HG03558 (cell line): ENCODE data around the gene PAX2.

ENCODE experiments used
- ATAC-seq: cut with Tn5 transposase; IDR thresholded peaks from one replicate; pipeline ENCODE4 v1.9.1; 2021; ENCODE audit warnings: moderate number of reproducible peaks; ENCODE audit not compliant: unreplicated experiment; ENCODE audit errors: extremely low read depth

The PAX2 gene

GRCh38 chr10:100781145-100781665, 35.8 kb downstream of the PAX2 start:
- ATAC-seq, result no peak

DNA sequence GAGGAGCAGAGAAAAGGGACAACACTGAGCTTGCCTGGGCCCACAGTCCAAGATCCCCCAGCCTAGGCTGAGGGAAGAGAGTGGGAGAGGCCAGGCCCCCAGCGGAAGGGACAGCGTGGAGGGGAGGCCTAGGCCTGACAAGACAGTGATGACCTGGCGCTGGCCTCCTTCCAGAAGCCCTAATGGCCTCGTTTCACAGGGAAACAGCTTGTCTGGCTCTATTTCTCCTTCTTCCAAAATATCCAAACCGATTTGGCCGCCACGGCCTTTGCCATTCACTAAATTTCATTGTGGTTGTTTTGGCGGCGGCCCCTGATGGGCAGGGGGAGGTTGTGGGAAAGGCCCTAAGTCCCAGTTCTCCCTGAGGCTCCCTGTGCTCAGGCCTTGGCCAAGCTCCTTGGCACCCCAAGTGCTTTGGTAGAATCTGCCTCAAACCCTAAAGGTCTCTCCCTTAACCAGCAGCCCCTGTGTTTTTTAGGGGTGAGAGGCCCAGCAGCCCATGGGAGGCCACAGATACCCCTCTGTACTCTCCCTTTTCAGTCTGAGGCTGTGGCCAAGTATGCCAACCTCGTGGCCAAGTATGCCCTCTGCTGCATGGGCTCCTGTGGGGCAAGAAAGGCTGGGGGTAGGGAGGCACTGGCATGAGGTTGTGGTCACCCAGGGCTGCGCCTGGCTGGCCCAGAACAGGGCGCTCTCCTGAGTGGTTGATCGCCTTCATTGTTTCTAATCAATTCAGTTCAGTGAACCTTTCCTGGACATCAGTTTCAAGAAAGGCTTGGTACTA, 37.3 kb downstream of the PAX2 start:
- no peak for ATAC-seq

GRCh38 chr10:100784126-100784525, 38.7 kb downstream of the PAX2 start:
- ATAC-seq, result no peak

DNA sequence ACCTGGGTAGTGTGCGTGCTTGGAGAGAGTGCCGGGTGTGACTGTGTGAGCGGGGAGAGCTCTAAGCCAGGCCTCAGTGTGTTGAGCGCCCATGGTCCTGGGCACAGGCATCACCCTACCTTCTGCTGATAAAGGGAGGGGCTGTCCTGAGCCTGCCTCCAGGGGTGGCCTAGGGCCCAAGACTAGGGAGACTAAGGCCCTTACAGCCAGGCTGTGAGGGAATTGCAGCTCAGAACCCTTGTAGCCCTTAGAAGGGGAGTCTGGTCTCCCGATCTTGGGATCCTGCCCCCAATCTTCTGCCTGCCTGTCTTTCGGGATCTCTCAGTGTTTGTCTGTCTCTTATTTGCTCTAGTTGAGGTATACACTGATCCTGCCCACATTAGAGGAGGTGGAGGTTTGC, 41.2 kb downstream of the PAX2 start:
- no peak for ATAC-seq

- ATAC-seq, result no peak
These were observed 42.9 kb downstream of the PAX2 start for GRCh38 chr10:100788002-100788903.

DNA sequence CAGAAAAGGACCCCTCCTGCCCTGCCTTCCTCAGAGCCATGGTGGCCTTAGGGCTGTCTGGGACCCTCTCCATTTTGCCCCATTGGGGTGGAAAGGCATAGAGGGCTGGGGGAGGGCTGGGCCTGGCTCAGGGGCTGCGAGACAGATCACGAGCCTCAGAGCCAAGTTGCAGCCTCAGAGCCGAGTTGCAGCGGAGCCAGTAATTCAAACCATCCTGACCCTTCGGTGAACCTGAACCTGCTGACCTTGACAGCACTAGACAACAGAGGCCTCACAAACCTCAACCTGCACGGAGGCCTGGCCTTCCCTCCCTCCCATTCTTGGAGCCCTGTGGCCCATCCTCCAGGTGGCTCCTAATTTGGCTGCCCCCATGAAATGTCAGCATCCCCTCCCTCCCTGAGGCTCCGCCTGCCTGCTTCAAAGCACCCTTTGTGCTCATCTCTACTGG, 45.4 kb downstream of the PAX2 start:
- ATAC-seq, result no peak

DNA sequence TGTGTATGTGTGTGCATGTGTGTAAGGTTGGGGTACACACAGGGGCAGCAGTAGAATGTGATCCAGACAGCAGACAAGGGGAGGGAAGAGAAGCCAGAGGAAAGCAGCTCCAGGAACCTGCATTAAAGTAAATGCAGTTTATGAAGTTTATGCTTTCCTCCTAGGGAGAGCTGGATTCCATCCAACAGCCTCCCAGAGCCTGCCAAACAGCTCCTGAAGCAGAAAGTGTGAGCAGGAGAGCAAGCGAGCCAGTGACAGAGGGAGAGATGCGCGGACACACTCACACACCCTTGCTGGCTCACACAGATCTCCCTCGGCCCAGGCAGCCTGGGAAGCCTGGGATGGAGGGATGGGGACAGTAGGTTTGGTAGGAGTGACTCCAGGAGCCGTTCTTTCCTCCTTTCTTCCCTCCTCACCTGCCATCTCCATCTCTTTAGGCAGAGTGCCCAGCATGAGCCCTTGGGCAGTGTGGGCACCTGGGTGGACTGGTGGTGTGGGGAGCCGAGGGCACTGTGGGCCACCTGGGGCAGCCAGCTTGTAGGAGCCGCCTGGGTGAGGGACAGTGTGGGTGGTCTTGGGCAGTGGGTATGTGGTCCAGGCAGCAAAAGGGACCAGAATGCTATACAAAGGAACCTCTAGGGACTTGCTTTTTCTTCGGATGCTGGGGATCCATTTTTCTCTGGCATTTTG, 46.1 kb downstream of the PAX2 start:
- no peak for ATAC-seq

- no peak for ATAC-seq
These were observed 47.2 kb downstream of the PAX2 start for GRCh38 chr10:100792574-100792973.

DNA sequence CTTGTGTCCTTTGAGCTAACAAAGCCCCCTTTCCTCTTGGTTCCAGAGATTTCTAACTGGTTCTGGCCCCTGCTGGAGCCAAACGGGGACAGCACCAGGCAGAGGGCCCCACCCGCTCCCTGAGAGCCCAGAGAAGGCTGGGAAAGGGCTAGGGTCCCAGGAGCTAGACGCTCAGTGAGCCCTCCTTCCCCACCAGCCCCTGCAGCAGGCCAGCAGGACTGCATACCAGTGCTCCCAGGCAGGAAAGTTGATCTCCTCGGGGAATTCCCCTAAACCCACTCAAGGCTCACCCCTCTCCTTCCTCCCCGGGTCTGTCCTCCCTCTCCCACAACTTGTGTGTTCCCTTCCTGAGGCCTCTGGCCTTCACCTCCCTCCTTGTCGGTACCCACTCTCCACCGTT, 47.7 kb downstream of the PAX2 start:
- ATAC-seq, result no peak

DNA sequence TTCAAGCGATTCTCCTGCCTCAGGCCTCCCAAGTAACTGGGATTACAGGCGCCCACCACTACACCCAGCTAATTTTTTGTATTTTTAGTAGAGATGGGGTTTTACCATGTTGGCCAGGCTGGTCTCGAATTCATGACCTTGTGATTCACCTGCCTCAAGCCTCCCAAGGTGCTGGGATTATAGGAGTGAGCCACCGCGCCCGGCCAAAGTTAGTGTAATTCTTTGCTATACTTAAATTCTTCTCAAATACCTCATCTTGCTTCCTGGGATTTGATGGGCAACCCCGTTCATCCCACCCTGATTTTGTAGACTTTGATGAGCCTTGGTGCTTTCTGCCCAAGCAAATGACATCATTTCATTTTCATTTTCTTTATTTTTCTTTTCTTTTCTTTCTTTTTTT, 54.5 kb downstream of the PAX2 start:
- no peak for ATAC-seq

DNA sequence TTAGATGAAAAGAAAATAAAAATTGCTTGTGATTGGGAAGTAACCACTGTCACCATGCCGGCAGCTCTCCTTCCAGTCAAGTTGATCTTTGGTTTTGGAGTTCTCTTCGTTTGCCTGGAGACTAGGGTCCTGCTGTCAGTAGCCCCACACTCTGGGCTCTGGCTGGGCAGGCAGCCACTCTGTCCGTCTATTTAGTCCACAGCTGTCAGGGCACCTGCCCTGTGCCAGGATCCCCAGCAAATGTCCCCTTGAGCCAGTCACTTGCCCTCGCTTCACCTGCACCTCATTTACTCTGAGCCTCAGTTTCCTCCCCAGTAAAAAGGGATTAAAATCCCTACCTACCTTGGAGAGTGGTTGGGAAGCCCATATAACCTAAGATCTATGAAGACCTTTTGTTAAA, 55.5 kb downstream of the PAX2 start:
- no peak for ATAC-seq

GRCh38 chr10:100802196-100802595, 56.8 kb downstream of the PAX2 start:
- no peak for ATAC-seq

DNA sequence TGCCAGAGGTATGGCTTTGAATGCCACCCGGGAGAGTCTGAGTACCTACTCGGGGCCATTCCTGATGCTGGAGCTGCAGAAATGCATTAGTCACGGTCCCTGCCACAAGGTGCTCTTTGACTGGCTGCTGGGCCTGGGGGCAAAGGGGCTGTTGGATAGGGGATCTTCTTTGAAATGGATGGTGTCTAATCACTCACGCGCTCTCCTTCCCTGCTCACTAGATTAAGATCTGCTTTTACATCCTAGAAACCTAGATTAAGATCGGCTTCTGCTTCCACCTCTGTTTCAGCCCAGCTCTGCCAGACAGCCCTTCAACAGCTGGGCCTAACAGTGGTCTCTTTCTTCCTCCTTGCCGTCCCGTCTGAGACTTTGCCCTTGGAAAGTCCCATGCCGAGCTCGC, 57.2 kb downstream of the PAX2 start:
- ATAC-seq, result no peak

GRCh38 chr10:100803492-100803891, 58.1 kb downstream of the PAX2 start:
- no peak for ATAC-seq

DNA sequence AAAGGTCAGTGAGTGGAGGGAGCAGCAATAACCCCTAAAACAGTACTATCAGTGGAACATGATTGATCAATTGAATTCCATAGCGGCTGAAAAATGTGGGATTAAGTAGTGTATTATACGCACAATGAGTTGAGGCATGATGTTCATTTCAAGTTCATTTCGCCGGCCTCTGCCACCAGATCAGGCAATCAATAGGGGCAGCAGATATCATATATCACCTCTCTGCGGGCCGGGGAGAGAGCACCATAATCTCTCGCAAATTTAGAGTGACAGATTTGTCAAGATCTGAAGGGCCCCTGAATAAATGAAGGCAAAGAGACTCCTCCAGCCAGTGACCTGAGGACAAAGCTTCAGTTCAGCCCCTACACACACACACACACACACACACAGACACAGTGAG, 58.5 kb downstream of the PAX2 start:
- no peak for ATAC-seq

GRCh38 chr10:100805543-100806355, 60.4 kb downstream of the PAX2 start:
- no peak for ATAC-seq

DNA sequence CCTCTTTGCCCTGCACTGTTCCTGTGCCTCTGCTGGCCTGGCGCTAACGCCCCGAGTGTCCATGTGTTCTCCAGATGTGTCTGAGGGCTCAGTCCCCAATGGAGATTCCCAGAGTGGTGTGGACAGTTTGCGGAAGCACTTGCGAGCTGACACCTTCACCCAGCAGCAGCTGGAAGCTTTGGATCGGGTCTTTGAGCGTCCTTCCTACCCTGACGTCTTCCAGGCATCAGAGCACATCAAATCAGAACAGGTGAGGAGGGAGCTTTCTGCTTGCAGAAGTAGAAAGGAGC, 60.9 kb downstream of the PAX2 start:
- no peak for ATAC-seq

DNA sequence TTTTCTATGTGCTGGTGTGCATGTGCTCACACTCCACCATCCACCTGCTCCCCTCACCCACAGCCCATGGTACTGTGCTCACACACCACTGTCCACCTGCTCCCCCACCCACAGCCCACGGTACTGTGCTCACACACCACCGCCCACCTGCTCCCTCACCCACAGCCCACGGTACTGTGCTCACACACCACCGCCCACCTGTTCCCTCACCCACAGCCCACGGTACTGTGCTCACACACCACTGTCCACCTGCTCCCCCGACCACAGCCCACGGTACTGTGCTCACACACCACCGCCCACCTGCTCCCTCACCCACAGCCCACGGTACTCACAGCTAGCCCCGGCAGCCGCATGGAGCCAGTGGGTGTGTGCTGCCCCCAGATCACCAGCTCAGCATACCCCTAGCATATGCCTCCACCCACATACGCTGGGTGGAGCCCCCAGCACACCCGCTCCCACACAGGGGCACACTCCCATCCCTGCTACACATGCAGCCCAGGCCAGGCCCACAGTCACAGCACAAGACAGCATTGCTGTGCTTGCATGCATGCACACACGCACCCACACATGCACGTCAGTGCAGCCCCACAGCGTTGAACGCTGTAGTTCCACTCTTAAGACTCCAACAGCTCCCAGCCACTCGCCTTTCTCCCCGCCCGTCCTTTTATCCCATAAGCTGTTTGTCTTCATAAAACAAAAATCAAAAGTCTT, 62.0 kb downstream of the PAX2 start:
- no peak for ATAC-seq

DNA sequence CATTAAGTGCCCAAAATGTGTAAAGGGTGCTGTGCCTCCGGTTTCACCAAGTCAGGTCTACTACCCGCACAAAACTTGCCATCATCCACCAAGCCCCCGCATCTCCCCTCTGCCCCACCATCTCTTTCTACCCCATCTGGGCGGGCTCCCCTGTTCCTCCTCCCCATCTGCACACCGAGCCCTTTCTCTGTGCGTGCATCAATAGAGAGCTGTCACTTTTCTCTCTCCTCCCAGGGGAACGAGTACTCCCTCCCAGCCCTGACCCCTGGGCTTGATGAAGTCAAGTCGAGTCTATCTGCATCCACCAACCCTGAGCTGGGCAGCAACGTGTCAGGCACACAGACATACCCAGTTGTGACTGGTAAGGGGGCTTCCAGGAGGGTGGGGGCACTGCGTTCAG, 63.5 kb downstream of the PAX2 start:
- ATAC-seq, result no peak
